ENCODE results near the gene UBA1.

GRCh38 chrX:47184486-47184885, 9.1 kb upstream of the UBA1 start:
- TF ChIP-seq CTCF (conservative IDR thresholded peaks at IDR 0.05 in 1 of 2, IDR thresholded peaks at IDR 0.05 in 1 of 2; ENCODE audit: extremely low read depth in 1 of 2, insufficient read depth in 1 of 2, low read depth in 1 of 2, low read length in 2 of 2) (no peak), EZH2 (IDR thresholded peaks at IDR 0.05; ENCODE audit: borderline replicate concordance, low read length) (no peak)
